Measurements from ENCODE around the gene CAPN3. TPM values are rescaled to one million over a fixed set of nuclear protein-coding genes. Genes with fewer than 3 reads are reported as not detected.
A peak's percentile ranks its signal among the peaks of the same experiment; 100 is the strongest.

Gene CAPN3
- total and polyA plus RNA-seq, 2 experiments from 2014 or later: 0.84 to 1.1 TPM

- TF ChIP-seq POLR2AphosphoS5 (IDR thresholded peaks at IDR 0.05; ENCODE audit: low read depth) (no peak), EZH2 (IDR thresholded peaks at IDR 0.05; ENCODE audit: low read depth, unreplicated experiment) (no peak), JUNB (IDR thresholded peaks at IDR 0.05; ENCODE audit: unreplicated experiment) (no peak), ZNF114 (CRISPR knock-in tag; IDR thresholded peaks at IDR 0.05) (no peak), ZNF331 (CRISPR knock-in tag; IDR thresholded peaks at IDR 0.05; ENCODE audit: low read depth) (no peak), EZH2phosphoT487 (IDR thresholded peaks at IDR 0.05; ENCODE audit: unreplicated experiment) (no peak), ETS1 (IDR thresholded peaks at IDR 0.05) (no peak), STAT1 (IDR thresholded peaks at IDR 0.05; ENCODE audit: unreplicated experiment) (no peak), CREB1 (CRISPR knock-in tag; IDR thresholded peaks at IDR 0.05; ENCODE audit: low read depth) (no peak), CTCF (conservative IDR thresholded peaks at IDR 0.05; ENCODE audit: low read depth in 2 of 2) (no peak), NANOG (IDR thresholded peaks at IDR 0.05; ENCODE audit: borderline replicate concordance) (no peak)
Observed at GRCh38 chr15:42456531-42456930, 97.2 kb downstream of the CAPN3 start (continued).

- Mint-ChIP-seq H3K9me3 (no peaks in the 10 kb centered on the region), H3K4me3 (peak overlapping the region; percentile 57), H3K27ac (peak overlapping the region; percentile 98), H3K4me1 (peaks cover 16% of the 10 kb centered on the region), H3K36me3 (ENCODE audit: low read depth) (0 out of 3 replicates have a peak, but pooled peaks cover 4% of the 10 kb centered on the region), H3K27me3 (ENCODE audit: insufficient read depth, low read depth, poor library complexity) (peaks cover 1% of the 10 kb centered on the region)
- Histone ChIP-seq H3K27me3 (ENCODE audit: insufficient read depth) (no peaks in the 10 kb centered on the region), H3K36me3 (ENCODE audit: insufficient read depth) (no peaks in the 10 kb centered on the region), H3K4me1 (ENCODE audit: insufficient read depth) (peaks cover 16% of the 10 kb centered on the region), H3K4me3 (0 out of 2 replicates have a peak overlapping the region, but pooled peaks have one; percentile 3), H2AFZ (no peak overlapping the region), H3K79me2 (replicated peaks; ENCODE audit: insufficient read depth) (no peaks in the 10 kb centered on the region; the same call in 1 of the 2 replicates), H3K9me2 (ENCODE audit: insufficient read depth) (no peaks in the 10 kb centered on the region), H3K27ac (ENCODE audit: low read depth) (peak overlapping the region; percentile 60), H3K4me2 (peak overlapping the region; percentile 25), H3F3A (replicated peaks; ENCODE audit: low read depth) (no peaks in the 10 kb centered on the region), H4K20me1 (replicated peaks; ENCODE audit: insufficient read depth) (no peaks in the 10 kb centered on the region)
- ATAC-seq (no peak), DNase-seq (ENCODE audit: low spot score) (no peak)
- TF ChIP-seq POLR2AphosphoS5 (IDR thresholded peaks at IDR 0.05; ENCODE audit: low read depth): no peak
- TF ChIP-seq ZNF462 (CRISPR knock-in tag; IDR thresholded peaks at IDR 0.05): no peak
- TF ChIP-seq ETS1 (IDR thresholded peaks at IDR 0.05): no peak
- TF ChIP-seq CTCF (conservative IDR thresholded peaks at IDR 0.05; ENCODE audit: low read depth in 2 of 2): no peak
- no peak for TF ChIP-seq ZNF331 (CRISPR knock-in tag; IDR thresholded peaks at IDR 0.05; ENCODE audit: low read depth)
- TF ChIP-seq CREB1 (CRISPR knock-in tag; IDR thresholded peaks at IDR 0.05; ENCODE audit: low read depth): no peak
- no peak for TF ChIP-seq STAT1 (IDR thresholded peaks at IDR 0.05; ENCODE audit: unreplicated experiment)
- TF ChIP-seq ZNF114 (CRISPR knock-in tag; IDR thresholded peaks at IDR 0.05): no peak
- no peak for TF ChIP-seq EZH2 (IDR thresholded peaks at IDR 0.05; ENCODE audit: low read depth, unreplicated experiment)
Observed at GRCh38 chr15:42456971-42457370, 97.7 kb downstream of the CAPN3 start.

All from GM23338 (cell line).